OCI-LY1 (cell line): ENCODE measurements around the gene ATP5F1C.
"Not testable (repeated sequence)": the region's sequence is repeated elsewhere in the genome, so short reads cannot be mapped to it uniquely, and the experiment has no call there.

Experiments
- H2AFZ ChIP-seq: fragments of 200-600 bp; sonication (generic), shearing (Covaris generic); 2 replicates; pipeline ENCODE4 v1.6.0; 2014; ENCODE audit warnings: antibody characterized with exemption, mild to moderate bottlenecking, low read length
- H3F3A ChIP-seq: fragments of 200-600 bp; sonication (generic), shearing (Covaris generic); 2 replicates; pipeline ENCODE4 v1.6.0; 2014; ENCODE audit warnings: mild to moderate bottlenecking, antibody characterized with exemption, low read length, moderate library complexity; ENCODE audit not compliant: insufficient read depth
- H3K27ac ChIP-seq: fragments of 200-600 bp; sonication (generic); 2 replicates; pipeline ENCODE4 v1.5.1; 2014; ENCODE audit warnings: low read length, mixed run types, mild to moderate bottlenecking, low read depth; ENCODE audit not compliant: poor library complexity, severe bottlenecking
- H3K27me3 ChIP-seq: fragments of 200-600 bp; sonication (generic); 2 replicates; pipeline ENCODE4 v1.6.0; 2014; ENCODE audit warnings: antibody characterized with exemption, mild to moderate bottlenecking, low read length, moderate library complexity; ENCODE audit not compliant: insufficient read depth
- H3K36me3 ChIP-seq: fragments of 200-600 bp; sonication (generic); 2 replicates; pipeline ENCODE4 v1.6.1; 2014; ENCODE audit warnings: mild to moderate bottlenecking, antibody characterized with exemption, low read length, moderate library complexity, mixed read lengths; ENCODE audit not compliant: insufficient read depth
- H3K4me1 ChIP-seq: fragments of 200-600 bp; sonication (generic); 2 replicates; pipeline ENCODE4 v1.5.1; 2014; ENCODE audit warnings: mild to moderate bottlenecking, low read length, moderate library complexity; ENCODE audit not compliant: insufficient read depth, severe bottlenecking
- H3K4me2 ChIP-seq: fragments of 200-600 bp; sonication (generic), shearing (Covaris generic); 2 replicates; pipeline ENCODE4 v1.6.1; 2014; ENCODE audit warnings: low read length
- H3K4me3 ChIP-seq: fragments of 200-600 bp; sonication (generic); 2 replicates; pipeline ENCODE4 v1.5.1; 2014; ENCODE audit warnings: low read length, low read depth, mild to moderate bottlenecking, mixed read lengths; ENCODE audit not compliant: poor library complexity, severe bottlenecking
- H3K79me2 ChIP-seq: fragments of 200-600 bp; shearing (Covaris generic); 2 replicates; pipeline ENCODE4 v1.6.1; 2016; ENCODE audit warnings: mixed run types, low read length, mixed read lengths; ENCODE audit not compliant: insufficient read depth
- H3K9ac ChIP-seq: fragments of 200-600 bp; sonication (generic), shearing (Covaris generic); 2 replicates; pipeline ENCODE4 v1.6.1; 2014; ENCODE audit warnings: mild to moderate bottlenecking, low read length, mixed read lengths
- H3K9me2 ChIP-seq: fragments of 200-600 bp; sonication (generic), shearing (Covaris generic); 2 replicates; pipeline ENCODE4 v1.6.1; 2014; ENCODE audit warnings: low read depth, mild to moderate bottlenecking, low read length, mixed read lengths
- H3K9me3 ChIP-seq: fragments of 200-600 bp; shearing (Covaris generic); 2 replicates; pipeline ENCODE4 v1.6.1; 2014; ENCODE audit warnings: low read length, mixed read lengths
- H4K20me1 ChIP-seq: fragments of 200-600 bp; sonication (generic), shearing (Covaris generic); 2 replicates; pipeline ENCODE4 v1.6.0; 2016; ENCODE audit warnings: mild to moderate bottlenecking, low read length; ENCODE audit not compliant: insufficient read depth
- EZH2 ChIP-seq: fragments of 200-600 bp; sonication (generic), shearing (Covaris generic); IDR thresholded peaks from 2 replicates; pipeline ENCODE4 v1.8.0; 2017; ENCODE audit warnings: borderline replicate concordance, mixed run types, mild to moderate bottlenecking, antibody characterized with exemption, low read length, moderate library complexity, mixed read lengths
- TF ChIP-seq, protein P1 (sequence below): fragments of 200-600 bp; sonication (generic), shearing (Covaris generic); IDR thresholded peaks from 2 replicates; pipeline ENCODE4 v1.5.1; 2017; ENCODE audit warnings: mild to moderate bottlenecking, antibody characterized with exemption, low read length, moderate library complexity, mixed read lengths

ATP5F1C gene

DNA sequence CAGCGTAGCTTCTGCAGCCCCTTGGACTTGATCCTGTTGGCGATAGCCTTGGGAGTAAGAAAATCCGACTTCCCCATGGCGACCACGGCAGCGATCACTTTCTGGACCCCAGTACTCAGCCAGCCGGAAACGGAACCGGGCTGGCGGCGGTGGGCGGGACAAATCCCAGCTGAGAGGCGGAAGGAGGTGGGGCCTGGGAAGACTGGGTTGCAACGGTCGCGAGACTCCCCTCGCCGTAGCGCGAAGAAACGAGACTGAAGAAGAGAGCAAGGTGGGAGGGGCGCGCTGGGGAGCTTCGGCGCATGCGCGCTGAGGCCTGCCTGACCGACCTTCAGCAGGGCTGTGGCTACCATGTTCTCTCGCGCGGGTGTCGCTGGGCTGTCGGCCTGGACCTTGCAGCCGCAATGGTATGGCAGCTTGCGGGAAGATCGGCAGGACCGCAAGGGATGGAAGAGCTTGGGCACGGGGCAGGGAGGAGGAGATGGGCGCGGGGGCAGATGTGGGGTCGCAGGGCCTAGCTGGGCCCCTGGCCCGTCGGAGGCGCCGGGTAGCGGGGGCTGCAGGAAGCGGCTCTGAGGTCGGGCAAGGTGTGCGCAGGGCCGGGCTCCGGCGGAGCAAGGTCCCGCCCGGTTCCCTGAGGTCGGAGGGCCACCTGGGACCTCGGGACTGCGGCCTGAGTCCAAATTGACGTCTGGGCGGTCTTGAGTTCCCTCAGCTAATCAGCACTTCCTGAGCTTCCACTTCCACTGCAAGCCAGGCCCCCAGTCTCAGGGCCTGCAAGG lies at the start of gene ATP5F1C, which contains the start of gene KIN:
Gene ATP5F1C, plus strand, starts transcription at position 321 of the 782 bp plus-strand sequence. Its CDS starts 31 bp downstream, at position 352.
Gene KIN, minus strand, starts transcription at position 137 of the 782 bp plus-strand sequence. Its CDS starts 60 bp downstream, at position 77.
- peaks cover 36% of the 10 kb centered on the region for H3K36me3 ChIP-seq
- peak within 1 kb of the TSS; percentile 9 for H3K27ac ChIP-seq
- no peaks in the 10 kb centered on the region for H4K20me1 ChIP-seq
- H3K4me3 ChIP-seq = peak within 1 kb of the TSS; percentile 96
- no peaks in the 10 kb centered on the region for H3K9me3 ChIP-seq
- peak within 1 kb of the TSS; percentile 80 for H3K4me2 ChIP-seq
- peaks cover 39% of the 10 kb centered on the region for H3K4me1 ChIP-seq
- no peak within 1 kb of the TSS for H2AFZ ChIP-seq
- peaks cover 92% of the 10 kb centered on the region for H3K79me2 ChIP-seq
- H3F3A ChIP-seq = no peaks in the 10 kb centered on the region
- TF ChIP-seq EZH2 = no peak
- TF ChIP-seq, protein P1, sequence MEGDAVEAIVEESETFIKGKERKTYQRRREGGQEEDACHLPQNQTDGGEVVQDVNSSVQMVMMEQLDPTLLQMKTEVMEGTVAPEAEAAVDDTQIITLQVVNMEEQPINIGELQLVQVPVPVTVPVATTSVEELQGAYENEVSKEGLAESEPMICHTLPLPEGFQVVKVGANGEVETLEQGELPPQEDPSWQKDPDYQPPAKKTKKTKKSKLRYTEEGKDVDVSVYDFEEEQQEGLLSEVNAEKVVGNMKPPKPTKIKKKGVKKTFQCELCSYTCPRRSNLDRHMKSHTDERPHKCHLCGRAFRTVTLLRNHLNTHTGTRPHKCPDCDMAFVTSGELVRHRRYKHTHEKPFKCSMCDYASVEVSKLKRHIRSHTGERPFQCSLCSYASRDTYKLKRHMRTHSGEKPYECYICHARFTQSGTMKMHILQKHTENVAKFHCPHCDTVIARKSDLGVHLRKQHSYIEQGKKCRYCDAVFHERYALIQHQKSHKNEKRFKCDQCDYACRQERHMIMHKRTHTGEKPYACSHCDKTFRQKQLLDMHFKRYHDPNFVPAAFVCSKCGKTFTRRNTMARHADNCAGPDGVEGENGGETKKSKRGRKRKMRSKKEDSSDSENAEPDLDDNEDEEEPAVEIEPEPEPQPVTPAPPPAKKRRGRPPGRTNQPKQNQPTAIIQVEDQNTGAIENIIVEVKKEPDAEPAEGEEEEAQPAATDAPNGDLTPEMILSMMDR = no peak
- no peaks in the 10 kb centered on the region for H3K27me3 ChIP-seq
- peak within 1 kb of the TSS; percentile 89 for H3K9ac ChIP-seq
- no peaks in the 10 kb centered on the region for H3K9me2 ChIP-seq

DNA sequence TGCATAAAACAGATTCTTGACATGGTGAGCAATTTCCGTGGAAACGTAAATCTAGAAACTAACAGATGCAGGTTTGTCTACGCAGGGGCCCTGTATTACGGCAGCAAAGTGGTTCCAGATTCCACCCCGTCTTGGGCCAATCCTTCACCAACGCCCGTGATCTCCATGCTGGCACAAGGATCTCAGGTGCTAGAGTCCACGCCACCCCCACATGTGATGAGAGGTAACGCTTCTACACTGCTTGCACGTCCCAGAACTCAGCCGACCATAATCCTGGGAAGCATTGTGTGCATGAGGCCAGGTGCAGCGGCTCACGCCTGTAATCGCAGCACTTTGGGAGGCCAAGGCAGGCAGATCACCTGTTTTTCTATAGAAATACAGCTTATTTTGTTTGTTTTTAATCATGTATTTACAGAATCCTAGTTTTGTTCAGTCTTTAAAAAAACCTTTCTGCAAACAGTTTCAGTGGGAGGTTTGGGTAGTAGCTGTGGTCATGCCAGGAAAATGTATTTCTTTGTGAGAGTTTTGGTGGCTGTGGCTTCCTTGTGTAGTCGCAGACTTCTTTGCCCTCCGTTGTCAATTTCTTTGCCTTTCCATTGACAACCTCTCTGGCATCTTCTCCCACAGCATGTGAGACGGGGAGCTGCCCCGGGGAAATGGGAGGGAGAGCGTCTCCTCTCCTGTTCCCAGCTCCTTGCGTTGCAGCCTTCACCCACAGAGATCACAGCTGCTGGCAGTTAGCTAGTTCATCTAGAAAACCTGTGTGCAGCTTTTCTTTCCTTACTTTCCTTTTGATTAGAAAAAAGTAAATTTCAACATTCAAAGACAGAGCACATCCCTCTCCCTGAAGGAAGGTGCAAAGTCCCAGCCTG lies 49.2 kb upstream of the ATP5F1C start:
- TF ChIP-seq, protein P1 = no peak
- TF ChIP-seq EZH2 = no peak
- no peak overlapping the region for H3K4me2 ChIP-seq
- no peak overlapping the region for H2AFZ ChIP-seq
- no peaks in the 10 kb centered on the region for H3K27me3 ChIP-seq
- no peak overlapping the region for H3K9ac ChIP-seq
- H3K27ac ChIP-seq = no peak overlapping the region
- H3K36me3 ChIP-seq = no peaks in the 10 kb centered on the region
- H3K9me3 ChIP-seq = no peaks in the 10 kb centered on the region
- no peaks in the 10 kb centered on the region for H3K9me2 ChIP-seq
- no peaks in the 10 kb centered on the region for H3K79me2 ChIP-seq
- H3K4me3 ChIP-seq = no peak overlapping the region
- no peaks in the 10 kb centered on the region for H3K4me1 ChIP-seq
- no peaks in the 10 kb centered on the region for H4K20me1 ChIP-seq
- H3F3A ChIP-seq = no peaks in the 10 kb centered on the region

DNA sequence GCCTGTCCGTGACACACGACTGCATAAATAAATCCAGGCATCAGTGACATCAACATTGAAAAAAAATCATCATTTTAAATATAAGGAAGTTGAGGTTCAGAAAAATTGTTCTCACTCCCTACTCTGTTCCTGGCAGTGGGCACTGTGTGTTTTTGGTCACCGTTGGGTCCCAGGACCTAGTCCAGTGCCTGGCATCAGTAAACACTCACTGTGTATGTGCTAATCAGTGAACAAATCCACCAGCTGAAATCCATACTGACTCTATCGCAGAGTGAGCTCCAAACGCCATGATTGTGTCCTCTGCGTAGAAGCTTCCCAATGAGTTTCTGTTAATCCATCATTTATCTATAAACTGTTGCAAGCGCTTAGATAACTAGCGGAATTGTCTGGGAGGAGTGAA lies 43.7 kb upstream of the ATP5F1C start:
- H3F3A ChIP-seq = no peaks in the 10 kb centered on the region
- H3K27ac ChIP-seq = no peak overlapping the region
- H3K4me1 ChIP-seq = no peaks in the 10 kb centered on the region
- no peak overlapping the region for H3K4me2 ChIP-seq
- H3K36me3 ChIP-seq = no peaks in the 10 kb centered on the region
- H4K20me1 ChIP-seq = no peaks in the 10 kb centered on the region
- no peaks in the 10 kb centered on the region for H3K27me3 ChIP-seq
- no peak overlapping the region for H2AFZ ChIP-seq
- no peak overlapping the region for H3K9ac ChIP-seq
- no peak overlapping the region for H3K4me3 ChIP-seq
- no peaks in the 10 kb centered on the region for H3K79me2 ChIP-seq
- no peaks in the 10 kb centered on the region for H3K9me3 ChIP-seq
- TF ChIP-seq, protein P1 = no peak
- no peak for TF ChIP-seq EZH2
- H3K9me2 ChIP-seq = no peaks in the 10 kb centered on the region

DNA sequence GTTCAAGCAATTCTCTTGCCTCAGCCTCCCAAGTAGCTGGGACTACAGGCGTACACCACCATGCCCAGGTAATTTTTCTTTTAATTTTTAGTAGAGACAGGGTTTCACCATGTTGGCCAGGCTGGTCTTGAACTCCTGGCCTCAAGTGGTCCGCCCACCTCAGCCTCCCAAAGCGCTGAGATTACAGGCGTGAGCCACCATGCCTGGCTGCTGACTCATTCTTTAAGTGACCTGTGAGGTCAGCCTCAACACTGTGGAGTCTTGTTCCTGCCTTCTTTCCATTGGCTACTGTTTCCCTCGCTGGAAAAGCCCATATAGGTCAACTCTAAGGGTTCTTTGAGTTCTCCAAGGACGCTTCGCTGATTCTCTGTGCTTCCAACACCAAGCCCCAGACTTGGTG lies 39.3 kb upstream of the ATP5F1C start:
- not testable (repeated sequence) for H3F3A ChIP-seq

More for the DNA sequence above, 39.3 kb upstream of the ATP5F1C start:
- not testable (repeated sequence) for H3K9me3 ChIP-seq, H3K4me1 ChIP-seq, H3K9ac ChIP-seq, H4K20me1 ChIP-seq, H3K4me2 ChIP-seq, H3K79me2 ChIP-seq, H3K9me2 ChIP-seq, H3K4me3 ChIP-seq, H3K27ac ChIP-seq, H3K27me3 ChIP-seq, H2AFZ ChIP-seq
- H3K36me3 ChIP-seq = peaks cover 17% of the 10 kb centered on the region
